Osteocyte (in vitro differentiated cells): Measurements from ENCODE around the gene NXN. TPM values are rescaled to one million over a fixed set of nuclear protein-coding genes. Genes with fewer than 3 reads are reported as not detected.
"Not testable (repeated sequence)": the region's sequence is repeated elsewhere in the genome, so short reads cannot be mapped to it uniquely, and the experiment has no call there.

Experiments used
- DNase-seq: peaks from one replicate; pipeline ENCODE4 v3.0.0; 2021; ENCODE audit warnings: mixed read lengths; ENCODE audit not compliant: unreplicated experiment; ENCODE audit errors: extremely low spot score
- H3K27ac Mint-ChIP-seq: one replicate; pipeline ENCODE4 v1.8.0; 2021; ENCODE audit warnings: mild to moderate bottlenecking, mixed read lengths; ENCODE audit not compliant: unreplicated experiment
- H3K27me3 Mint-ChIP-seq: one replicate; pipeline ENCODE4 v1.8.0; 2021; ENCODE audit warnings: mixed read lengths; ENCODE audit not compliant: unreplicated experiment
- H3K36me3 Mint-ChIP-seq: one replicate; pipeline ENCODE4 v1.8.0; 2021; ENCODE audit warnings: mixed read lengths; ENCODE audit not compliant: unreplicated experiment
- H3K4me1 Mint-ChIP-seq: one replicate; pipeline ENCODE4 v1.8.0; 2021; ENCODE audit warnings: mixed read lengths; ENCODE audit not compliant: unreplicated experiment
- H3K4me3 Mint-ChIP-seq: one replicate; pipeline ENCODE4 v1.8.0; 2021; ENCODE audit warnings: mild to moderate bottlenecking, moderate library complexity, mixed read lengths; ENCODE audit not compliant: unreplicated experiment
- H3K9me3 Mint-ChIP-seq: one replicate; pipeline ENCODE4 v1.8.0; 2021; ENCODE audit warnings: mixed read lengths; ENCODE audit not compliant: unreplicated experiment
- total RNA-seq: library from RNA; stranded (reverse); gene quantifications from 2 replicates; pipeline ENCODE4 v1.2.1, GENCODE V29; 2021
- TF ChIP-seq, protein P1 (sequence below): fragments of 200-600 bp; sonication (generic); IDR thresholded peaks from 2 replicates; pipeline ENCODE4 v1.5.0; 2021; ENCODE audit warnings: antibody characterized with exemption, mild to moderate bottlenecking, moderate library complexity

NXN gene
- total RNA-seq, 1 donor from 2014 or later = 123 TPM

DNA sequence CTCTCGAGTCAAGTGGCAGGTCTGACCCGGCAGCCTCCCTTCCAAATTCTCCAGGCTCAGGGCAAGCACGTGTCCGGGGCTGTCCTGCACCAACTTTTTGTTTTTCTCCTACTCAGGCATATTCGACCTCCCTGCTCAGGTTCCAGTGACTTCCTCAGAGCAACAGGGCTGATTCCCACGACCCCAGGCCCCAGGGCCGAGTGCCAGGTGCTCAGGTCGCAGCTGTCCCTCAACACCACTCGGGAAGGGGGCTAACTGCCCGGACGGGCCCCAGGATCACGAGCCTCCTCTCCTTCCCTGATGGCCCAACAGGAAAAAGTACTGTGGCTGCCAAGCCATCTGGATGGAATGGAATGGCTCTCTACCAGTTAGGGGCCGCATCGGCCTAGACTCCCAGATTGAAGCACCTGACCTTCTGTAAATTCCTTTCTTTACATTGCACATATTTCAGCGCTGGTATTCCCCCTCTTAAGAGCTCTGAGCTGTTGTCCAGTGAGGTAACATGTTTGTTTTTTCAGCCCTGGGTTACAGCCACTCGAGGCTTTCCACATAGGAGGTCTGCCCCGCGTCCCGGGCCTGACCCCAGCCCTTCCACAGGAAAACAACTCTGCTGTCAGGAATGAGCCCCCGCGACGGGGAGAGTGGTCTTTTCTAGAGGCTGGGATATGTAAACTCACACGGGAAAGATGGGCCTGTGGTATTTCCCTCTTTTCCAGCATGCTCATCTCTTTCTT, 25.0 kb downstream of the NXN start:
- no peak for DNase-seq
- TF ChIP-seq, protein P1, sequence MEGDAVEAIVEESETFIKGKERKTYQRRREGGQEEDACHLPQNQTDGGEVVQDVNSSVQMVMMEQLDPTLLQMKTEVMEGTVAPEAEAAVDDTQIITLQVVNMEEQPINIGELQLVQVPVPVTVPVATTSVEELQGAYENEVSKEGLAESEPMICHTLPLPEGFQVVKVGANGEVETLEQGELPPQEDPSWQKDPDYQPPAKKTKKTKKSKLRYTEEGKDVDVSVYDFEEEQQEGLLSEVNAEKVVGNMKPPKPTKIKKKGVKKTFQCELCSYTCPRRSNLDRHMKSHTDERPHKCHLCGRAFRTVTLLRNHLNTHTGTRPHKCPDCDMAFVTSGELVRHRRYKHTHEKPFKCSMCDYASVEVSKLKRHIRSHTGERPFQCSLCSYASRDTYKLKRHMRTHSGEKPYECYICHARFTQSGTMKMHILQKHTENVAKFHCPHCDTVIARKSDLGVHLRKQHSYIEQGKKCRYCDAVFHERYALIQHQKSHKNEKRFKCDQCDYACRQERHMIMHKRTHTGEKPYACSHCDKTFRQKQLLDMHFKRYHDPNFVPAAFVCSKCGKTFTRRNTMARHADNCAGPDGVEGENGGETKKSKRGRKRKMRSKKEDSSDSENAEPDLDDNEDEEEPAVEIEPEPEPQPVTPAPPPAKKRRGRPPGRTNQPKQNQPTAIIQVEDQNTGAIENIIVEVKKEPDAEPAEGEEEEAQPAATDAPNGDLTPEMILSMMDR = no peak
- Mint-ChIP-seq H3K27me3 (no peaks in the 10 kb centered on the region), H3K27ac (peak overlapping the region; percentile 98), H3K36me3 (peaks cover 8% of the 10 kb centered on the region), H3K4me1 (peaks cover 82% of the 10 kb centered on the region), H3K9me3 (no peaks in the 10 kb centered on the region), H3K4me3 (peak overlapping the region; percentile 1)

- Mint-ChIP-seq H3K36me3 (peaks cover 8% of the 10 kb centered on the region), H3K27ac (peak overlapping the region; percentile 98), H3K4me3 (no peak overlapping the region), H3K9me3 (no peaks in the 10 kb centered on the region), H3K27me3 (no peaks in the 10 kb centered on the region), H3K4me1 (peaks cover 81% of the 10 kb centered on the region)
- no peak for DNase-seq
- TF ChIP-seq, protein P1 = no peak
Measured at GRCh38 chr17:953767-954166, 25.8 kb downstream of the NXN start.

GRCh38 chr17:952592-952991, 27.0 kb downstream of the NXN start:
- not testable (repeated sequence) for H3K27me3 Mint-ChIP-seq, H3K4me3 Mint-ChIP-seq, H3K36me3 Mint-ChIP-seq, H3K9me3 Mint-ChIP-seq, DNase-seq
- peak overlapping the region; percentile 98 for H3K27ac Mint-ChIP-seq
- H3K4me1 Mint-ChIP-seq = peaks cover 75% of the 10 kb centered on the region

DNA sequence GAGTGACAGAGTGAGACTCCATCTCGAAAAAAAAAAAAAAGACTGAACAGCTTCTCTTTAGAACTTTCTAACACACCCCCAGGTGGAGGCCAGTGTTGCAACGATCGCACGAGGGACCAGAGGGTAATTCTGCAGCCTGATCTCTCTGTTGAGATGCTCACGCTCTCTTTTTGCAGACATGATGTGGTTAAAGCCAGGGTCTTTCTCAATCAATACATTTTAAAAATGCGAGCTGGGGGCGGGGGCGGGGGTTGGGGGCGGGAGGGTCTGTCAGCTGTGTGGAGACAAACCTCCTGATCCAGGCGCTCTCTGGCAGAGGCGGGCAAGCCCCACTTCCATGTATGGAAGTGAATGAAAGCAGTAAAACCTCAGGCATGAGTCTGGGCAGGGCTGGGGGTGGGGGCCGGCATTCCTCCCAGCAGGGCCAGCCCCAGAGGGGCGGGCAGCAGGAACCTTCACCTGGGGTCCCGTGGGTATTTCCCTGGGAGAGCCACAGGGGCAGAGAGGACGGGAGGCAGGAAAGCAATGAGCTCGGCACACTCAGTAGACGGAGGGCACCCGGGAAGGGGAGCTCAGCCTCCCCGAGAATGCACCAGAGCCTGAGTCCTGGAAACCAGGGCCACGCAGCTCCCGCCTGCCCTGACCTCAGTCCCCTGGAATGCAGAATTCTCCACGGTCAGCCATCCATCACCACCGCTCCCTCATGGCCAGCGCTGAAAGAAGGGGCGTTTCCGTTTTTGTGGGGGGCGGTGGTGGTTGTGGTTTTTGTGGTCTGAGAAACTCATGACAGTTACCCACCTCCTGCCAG, 28.0 kb downstream of the NXN start:
- TF ChIP-seq, protein P1 = no peak
- Mint-ChIP-seq H3K27ac (peak overlapping the region; percentile 89), H3K27me3 (no peaks in the 10 kb centered on the region), H3K9me3 (no peaks in the 10 kb centered on the region), H3K4me1 (peaks cover 64% of the 10 kb centered on the region), H3K4me3 (peak overlapping the region; percentile 40), H3K36me3 (no peaks in the 10 kb centered on the region)
- peak; percentile 89 for DNase-seq

GRCh38 chr17:949623-950303, 29.8 kb downstream of the NXN start:
- Mint-ChIP-seq H3K4me3 (peak overlapping the region; percentile 61), H3K36me3 (peaks cover 3% of the 10 kb centered on the region)

More at GRCh38 chr17:949623-950303, 29.8 kb downstream of the NXN start:
- TF ChIP-seq, protein P1 = no peak
- peaks cover 54% of the 10 kb centered on the region for H3K4me1 Mint-ChIP-seq
- H3K27me3 Mint-ChIP-seq = no peaks in the 10 kb centered on the region
- DNase-seq = no peak
- peak overlapping the region; percentile 89 for H3K27ac Mint-ChIP-seq
- H3K9me3 Mint-ChIP-seq = no peaks in the 10 kb centered on the region
